GM19397 (cell line): ENCODE measurements around the gene ATG4C.

Experiments used
- ATAC-seq: cut with Tn5 transposase; IDR thresholded peaks from one replicate; pipeline ENCODE4 v1.9.1; 2021; ENCODE audit warnings: mild to moderate bottlenecking, moderate library complexity; ENCODE audit not compliant: unreplicated experiment

ATG4C gene

DNA sequence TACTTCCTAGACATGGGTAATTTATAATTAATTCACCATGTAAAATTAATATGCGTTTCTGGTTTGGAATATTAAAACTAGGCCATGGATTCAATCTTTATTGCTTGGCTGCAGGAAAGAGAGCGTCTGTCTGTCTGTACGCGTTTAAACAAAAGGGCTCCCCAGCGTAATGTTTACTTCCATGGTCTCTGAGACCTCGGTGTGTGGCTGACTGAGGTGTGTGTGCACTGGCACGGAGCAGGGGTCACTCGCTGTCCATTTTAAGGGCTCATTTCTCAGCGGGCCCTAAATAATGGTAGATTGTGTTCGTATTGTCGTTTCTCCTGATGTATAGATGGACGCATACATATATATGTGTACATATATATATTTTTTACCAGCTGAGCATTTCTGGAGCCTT, 119.6 kb downstream of the ATG4C start:
- no peak for ATAC-seq

- no peak for ATAC-seq
Measured at GRCh38 chr1:62903982-62904855, 120.3 kb downstream of the ATG4C start.

- no peak for ATAC-seq
Measured at GRCh38 chr1:62904856-62905225, 120.9 kb downstream of the ATG4C start.

DNA sequence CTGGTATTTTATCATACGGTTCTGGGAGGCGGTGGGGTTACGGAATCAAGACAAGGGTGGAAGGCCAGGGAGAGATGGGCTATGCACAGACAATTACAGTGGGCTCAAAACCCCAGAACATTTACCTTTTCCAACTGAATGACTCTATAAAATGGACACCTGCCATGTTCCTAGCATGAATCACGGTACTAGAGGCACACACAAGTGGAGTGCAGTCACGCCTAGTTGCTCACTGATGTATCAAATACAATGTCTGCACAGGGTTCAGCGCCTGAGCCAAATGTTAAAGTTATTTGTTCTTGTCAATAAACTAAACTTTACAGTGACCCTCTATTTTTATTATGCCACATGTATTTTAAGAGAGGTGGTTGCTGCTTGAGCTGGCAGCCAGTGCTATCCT, 121.4 kb downstream of the ATG4C start:
- no peak for ATAC-seq

GRCh38 chr1:62905872-62906271, 121.9 kb downstream of the ATG4C start:
- ATAC-seq = no peak

DNA sequence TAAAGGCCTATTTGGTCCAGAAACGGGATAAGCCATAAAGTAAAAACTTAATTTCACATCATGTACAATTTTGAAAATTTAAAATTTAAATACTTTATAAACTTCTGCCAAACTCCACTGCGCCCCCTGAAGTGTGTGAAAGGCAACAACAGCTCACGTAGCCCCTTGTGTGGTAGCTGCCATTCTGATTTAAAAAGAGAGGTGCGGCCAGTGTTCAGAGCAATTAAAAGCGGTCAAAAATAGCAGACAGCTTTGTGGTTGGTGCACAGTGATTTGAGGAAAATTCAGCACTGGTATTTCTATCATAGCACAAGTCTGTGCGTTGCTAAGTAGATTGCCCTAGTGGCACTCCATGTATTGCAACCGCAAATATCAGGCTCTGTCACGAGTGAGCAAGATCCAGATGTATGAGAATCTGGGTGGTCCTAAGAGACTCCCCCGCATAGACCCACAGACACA, 122.5 kb downstream of the ATG4C start:
- ATAC-seq = no peak

- ATAC-seq = no peak
Measured at GRCh38 chr1:62908168-62908695, 124.3 kb downstream of the ATG4C start.

GRCh38 chr1:62912028-62912638, 128.2 kb downstream of the ATG4C start:
- no peak for ATAC-seq
